Measurements from ENCODE around the gene DNM2.
"Not testable (repeated sequence)": the region's sequence is repeated elsewhere in the genome, so short reads cannot be mapped to it uniquely, and the experiment has no call there.

Gene DNM2

DNA sequence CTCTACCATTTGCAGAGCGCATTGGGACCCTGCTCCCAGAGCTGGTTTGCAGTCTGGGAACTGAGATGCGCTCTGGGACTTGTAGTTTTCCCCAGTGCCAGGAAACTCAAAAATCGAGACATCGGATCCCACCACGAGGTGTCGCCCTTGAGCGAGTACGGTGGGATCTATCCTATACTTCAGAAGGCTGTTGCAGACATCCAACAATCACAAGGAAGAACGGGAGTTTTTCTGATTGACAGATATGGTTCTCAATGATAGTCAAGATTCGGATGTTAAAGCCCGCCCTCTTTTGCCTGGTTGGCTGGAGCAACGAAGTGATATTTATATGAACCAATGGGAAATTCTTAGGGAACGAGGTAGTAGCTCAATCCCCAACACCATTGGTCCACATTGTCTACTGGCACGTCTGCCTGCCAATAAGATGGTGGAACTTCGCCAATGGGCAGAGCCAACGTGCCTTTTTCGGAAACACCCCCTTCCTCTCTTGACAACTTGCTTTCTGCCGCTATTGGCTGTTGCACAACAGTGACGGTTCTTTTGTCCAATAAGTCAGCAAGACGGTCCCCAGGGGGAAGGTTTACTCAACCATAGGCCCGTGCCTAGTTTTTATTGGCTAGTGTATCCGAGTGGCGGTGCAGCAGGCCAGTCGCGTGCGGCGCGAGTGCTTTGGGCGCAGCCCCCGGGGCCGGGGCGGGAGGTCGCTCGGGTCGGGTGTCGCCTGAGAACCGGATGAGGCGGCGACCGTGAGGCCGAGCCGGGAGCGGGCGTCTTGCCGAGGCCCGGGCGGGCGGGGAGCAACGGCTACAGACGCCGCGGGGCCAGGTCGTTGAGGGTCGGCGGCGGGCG is at the start of gene DNM2:
Gene DNM2, plus strand, starts transcription at position 724 of the 849 bp plus-strand sequence. CDS start 164 bp downstream, outside the sequence.
- peak; percentile 100 for DNase-seq (ENCODE audit: low read depth in 2 of 2)

DNA sequence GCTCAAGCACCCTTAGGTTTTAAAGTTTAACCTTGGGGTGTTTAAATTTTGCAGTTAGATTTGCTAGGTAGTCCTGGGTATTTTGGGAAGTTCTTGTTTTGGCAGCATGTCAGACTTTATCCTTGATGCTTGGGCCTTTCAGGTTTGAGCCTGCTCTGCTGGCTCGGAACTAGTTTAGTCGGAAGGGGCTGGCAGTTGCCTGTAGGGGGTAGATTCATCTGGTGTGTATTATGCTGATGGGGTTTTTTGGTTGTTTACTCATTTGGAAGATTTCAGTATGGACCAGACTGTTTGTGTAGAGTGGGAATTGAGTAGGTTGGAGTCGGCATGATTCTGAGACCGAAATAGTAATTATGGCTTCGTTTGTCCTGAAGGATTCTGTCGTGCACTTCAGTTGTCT is 48.6 kb upstream of the DNM2 start:
- DNase-seq (ENCODE audit: low read depth in 2 of 2) = no peak

DNA sequence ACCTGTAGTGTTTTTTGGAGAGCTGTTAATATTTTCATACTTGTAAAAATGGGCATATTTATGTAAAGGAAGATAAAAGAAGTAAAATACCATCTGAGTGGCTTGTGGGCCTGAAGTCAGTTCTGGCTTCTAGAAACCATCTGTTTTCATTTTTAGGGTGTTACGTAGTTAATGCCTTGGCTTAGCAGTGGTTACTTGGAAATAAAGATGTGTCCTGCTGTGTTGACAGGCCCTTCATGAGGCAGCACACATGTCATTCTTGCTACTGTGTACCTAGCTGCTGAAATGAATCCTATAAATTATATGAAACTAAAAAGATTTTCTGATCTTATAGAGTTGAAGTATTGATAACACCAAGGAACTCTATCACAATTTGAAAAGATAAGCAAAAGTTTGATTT is 47.7 kb upstream of the DNM2 start:
- DNase-seq (ENCODE audit: low read depth in 2 of 2) = peak; percentile 52 to 55

- no peak for DNase-seq (ENCODE audit: low read depth in 2 of 2)
These were observed 46.7 kb upstream of the DNM2 start for GRCh38 chr19:10670876-10671804.

- DNase-seq (ENCODE audit: low read depth in 2 of 2) = not testable (repeated sequence)
These were observed 46.0 kb upstream of the DNM2 start for GRCh38 chr19:10671922-10672321.

- not testable (repeated sequence) for DNase-seq (ENCODE audit: low read depth in 2 of 2)
These were observed 42.7 kb upstream of the DNM2 start for GRCh38 chr19:10675214-10675613.

GRCh38 chr19:10677751-10678150 is 40.1 kb upstream of the DNM2 start:
- DNase-seq (ENCODE audit: low read depth in 2 of 2) = no peak

DNA sequence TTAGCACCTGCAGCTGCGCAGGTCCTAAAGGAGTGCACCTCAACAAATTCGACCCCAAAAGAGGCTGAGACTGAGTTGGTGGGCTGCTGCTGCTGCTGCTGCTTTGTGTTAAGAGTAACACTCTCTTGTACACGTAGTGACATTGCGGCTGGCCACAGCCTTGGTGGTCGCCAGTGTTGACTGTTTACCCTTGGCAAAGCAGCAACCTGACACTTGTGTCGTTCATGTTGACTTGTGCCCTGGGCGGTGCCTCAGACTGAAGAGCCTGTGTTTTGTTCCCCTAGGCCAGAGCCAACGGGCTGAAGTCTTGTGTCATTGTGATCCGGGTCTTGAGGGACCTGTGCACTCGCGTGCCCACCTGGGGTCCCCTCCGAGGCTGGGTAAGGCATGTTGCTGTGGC is 39.1 kb upstream of the DNM2 start:
- no peak for DNase-seq (ENCODE audit: low read depth in 2 of 2)

GRCh38 chr19:10679743-10680142 is 38.1 kb upstream of the DNM2 start:
- DNase-seq (ENCODE audit: low read depth in 2 of 2) = no peak

DNA sequence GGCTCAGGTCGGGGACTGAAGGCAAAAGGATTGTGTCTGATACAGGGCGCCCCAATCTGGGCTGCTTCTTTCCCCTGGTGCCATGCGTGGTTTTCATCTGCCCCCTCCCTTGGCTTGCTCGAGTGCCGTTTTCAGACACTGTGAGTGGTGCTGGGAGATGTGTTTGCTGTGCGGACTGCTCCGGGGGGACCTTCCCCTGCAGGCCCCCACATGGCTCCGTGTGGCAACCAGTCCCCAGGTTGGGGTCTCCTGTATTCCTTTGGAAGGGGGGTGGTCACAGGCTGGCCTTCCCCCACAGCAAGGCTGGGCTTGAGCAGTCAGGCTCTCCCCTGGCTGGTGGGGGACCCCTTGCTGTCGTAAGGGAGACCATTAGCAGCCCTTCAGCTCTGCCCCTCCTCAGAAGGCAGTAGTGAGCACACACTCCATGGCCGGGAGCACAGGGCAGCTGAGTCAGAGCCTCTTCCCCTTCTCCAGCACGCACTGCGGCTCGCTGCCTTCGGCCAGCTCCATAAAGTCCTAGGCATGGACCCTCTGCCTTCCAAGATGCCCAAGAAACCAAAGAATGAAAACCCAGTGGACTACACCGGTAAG is 37.2 kb upstream of the DNM2 start:
- DNase-seq (ENCODE audit: low read depth in 2 of 2) = no peak

GRCh38 chr19:10681658-10682057 is 36.2 kb upstream of the DNM2 start:
- DNase-seq (ENCODE audit: low read depth in 2 of 2) = no peak

DNA sequence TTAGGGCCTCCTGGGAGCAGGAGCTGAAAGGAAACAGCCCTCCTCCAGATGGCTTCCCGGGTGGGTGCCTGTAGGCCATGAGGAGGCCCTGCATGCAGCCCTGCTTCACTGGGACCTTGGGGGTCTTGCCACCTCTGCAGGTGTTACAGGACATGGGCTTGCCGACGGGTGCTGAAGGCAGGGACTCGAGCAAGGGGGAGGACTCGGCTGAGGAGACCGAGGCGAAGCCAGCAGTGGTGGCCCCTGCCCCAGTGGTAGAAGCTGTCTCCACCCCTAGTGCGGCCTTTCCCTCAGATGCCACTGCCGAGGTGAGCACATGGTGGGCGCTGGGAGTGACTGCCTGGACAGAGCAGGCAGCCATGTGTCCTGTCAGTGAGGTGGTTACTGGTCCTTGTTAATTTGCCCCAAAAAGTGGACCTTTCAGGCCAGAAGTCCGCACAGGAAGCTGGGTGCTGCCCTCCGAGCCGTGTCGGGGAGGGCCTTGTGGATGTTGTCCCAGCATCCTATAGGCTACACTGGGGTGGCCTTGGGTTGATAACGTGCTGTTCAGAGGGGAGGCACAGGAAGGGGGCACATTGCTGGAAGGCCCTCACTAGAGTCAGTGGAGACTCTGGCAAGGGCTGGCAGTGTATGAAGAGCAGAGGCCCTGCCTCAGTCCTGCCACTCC is 35.3 kb upstream of the DNM2 start:
- no peak for DNase-seq (ENCODE audit: low read depth in 2 of 2)

DNA sequence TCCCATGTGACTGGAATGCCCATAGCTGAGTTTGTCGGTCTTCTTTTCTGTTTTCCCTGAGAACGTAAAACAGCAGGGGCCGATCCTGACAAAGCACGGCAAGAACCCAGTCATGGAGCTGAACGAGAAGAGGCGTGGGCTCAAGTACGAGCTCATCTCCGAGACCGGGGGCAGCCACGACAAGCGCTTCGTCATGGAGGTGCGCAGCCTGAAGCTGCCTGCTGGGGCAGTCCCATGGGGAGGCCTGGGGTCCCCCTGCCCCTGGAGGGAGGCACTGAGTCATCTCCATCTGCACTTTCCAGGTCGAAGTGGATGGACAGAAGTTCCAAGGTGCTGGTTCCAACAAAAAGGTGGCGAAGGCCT is 34.8 kb upstream of the DNM2 start:
- DNase-seq (ENCODE audit: low read depth in 2 of 2) = no peak

DNA sequence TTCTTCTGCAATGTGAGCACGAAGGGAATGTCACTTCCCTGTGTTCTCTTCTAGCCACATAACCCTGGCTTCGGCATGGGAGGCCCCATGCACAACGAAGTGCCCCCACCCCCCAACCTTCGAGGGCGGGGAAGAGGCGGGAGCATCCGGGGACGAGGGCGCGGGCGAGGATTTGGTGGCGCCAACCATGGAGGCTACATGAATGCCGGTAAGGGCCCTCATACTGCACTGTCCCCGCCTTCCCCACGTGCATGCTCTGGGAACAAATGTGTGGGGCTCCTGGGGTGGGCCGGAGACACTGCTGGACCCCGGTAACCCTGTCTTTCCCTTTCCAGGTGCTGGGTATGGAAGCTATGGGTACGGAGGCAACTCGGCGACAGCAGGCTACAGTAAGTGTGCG is 34.3 kb upstream of the DNM2 start:
- no peak for DNase-seq (ENCODE audit: low read depth in 2 of 2)

DNA sequence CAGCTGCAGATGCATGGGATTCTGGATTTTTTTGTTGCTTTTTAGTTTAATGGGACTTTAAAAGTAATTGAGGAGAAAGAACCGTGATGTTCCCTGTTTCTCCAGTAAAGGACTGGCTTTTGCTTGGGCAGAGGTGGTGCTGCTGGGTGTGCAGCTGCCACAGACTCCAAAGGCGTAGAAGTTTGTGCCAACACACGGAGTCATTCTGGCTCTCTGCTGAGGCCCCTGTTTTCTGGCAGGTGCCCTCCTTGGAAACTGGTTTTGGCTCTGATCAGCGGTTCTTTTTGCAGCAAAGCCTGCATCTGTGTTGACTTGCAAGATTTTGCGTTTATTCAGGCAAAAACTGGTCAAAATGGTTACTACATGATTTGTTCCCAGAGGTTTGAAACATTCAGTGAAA is 32.7 kb upstream of the DNM2 start:
- DNase-seq (ENCODE audit: low read depth in 2 of 2) = no peak

- no peak for DNase-seq (ENCODE audit: low read depth in 2 of 2)
These were observed 31.7 kb upstream of the DNM2 start for GRCh38 chr19:10686193-10686592.

GRCh38 chr19:10686661-10687517 is 31.0 kb upstream of the DNM2 start:
- DNase-seq (ENCODE audit: low read depth in 2 of 2) = no peak

DNA sequence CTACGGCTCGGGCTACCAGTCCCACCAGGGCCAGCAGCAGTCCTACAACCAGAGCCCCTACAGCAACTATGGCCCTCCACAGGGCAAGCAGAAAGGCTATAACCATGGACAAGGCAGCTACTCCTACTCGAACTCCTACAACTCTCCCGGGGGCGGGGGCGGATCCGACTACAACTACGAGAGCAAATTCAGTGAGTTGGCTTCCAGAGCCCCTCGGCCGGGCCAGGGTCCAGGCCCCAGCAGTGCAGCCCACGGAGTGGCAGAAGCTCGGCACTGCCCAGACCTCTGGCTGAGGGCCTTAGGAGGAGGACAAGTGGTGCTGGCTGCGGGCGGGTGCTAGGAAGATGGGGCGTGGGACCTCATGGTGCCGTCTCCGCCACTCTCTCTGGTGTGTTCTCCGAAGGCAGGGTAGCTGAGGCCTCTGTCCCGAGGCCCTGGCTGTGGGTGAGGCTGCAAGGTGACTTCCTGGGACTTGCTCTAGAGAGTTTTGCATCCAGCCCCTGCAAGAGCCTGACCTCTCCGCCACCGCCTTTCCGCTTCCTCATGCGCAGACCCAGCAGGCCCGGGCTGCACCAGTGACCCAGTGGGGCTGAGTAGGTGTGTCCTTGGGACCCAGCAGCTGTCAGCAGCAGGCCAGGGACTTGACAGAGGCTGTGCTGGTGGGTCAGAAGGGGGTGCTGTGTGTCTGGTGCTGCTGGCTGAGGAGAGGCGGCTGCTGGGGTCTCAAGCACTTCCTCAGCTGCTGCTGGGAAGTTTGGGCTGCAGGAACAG is 30.2 kb upstream of the DNM2 start:
- no peak for DNase-seq (ENCODE audit: low read depth in 2 of 2)

- DNase-seq (ENCODE audit: low read depth in 2 of 2) = no peak
These were observed 29.2 kb upstream of the DNM2 start for GRCh38 chr19:10688545-10689280.

All from fibroblast of skin of left quadriceps (primary cell).